ENCODE measurements around the gene RSBN1L. TPM values are rescaled to one million over a fixed set of nuclear protein-coding genes. Genes with fewer than 3 reads are reported as not detected.

The RSBN1L gene
- total and polyA plus RNA-seq, 4 experiments from 2014 or later = 6.3 to 51.0 (median 26.3) TPM

DNA sequence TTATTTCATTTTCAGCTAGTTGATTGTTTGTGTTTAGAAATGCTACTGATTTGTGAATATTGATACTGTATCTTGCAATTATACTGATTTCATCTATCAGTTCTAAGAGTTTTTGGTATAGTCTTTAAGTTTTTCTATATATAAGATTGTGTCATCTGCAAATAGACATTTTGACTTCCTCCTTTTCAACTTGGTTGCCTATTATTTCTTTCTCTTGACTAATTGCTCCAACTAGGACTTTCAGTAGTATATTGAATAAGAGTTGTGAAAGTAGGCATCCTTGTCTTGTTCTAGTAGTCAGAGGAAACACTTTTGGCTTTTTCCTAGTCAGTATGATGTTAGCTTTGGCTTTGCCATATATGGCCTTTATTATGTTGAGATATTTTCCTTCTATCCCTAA is 122.8 kb downstream of the RSBN1L start:
- H3K9me3 Mint-ChIP-seq = peaks cover 3 to 63% (median 49%) of the 10 kb centered on the region in 8 donors
- H3K27me3 Mint-ChIP-seq = no peaks in the 10 kb centered on the region
- Histone ChIP-seq H3K27ac (ENCODE audit: low read depth, low read length) (no peak overlapping the region), H3K4me3 (ENCODE audit: low read length in 2 of 2) (no peak overlapping the region), H3K36me3 (ENCODE audit: insufficient read depth, low read length) (no peaks in the 10 kb centered on the region), H3K4me1 (ENCODE audit: insufficient read depth, low read length) (peaks cover 2% of the 10 kb centered on the region), H3K27me3 (ENCODE audit: insufficient read depth, low read length) (no peaks in the 10 kb centered on the region), H3K9me3 (ENCODE audit: control insufficient read depth in 1 of 2, low read length in 2 of 2) (peaks cover 0 to 27% of the 10 kb centered on the region in 2 donors)
- intact Hi-C loops (cut with micrococcal nuclease) = no loop called here
- H3K4me3 Mint-ChIP-seq = peak overlapping the region in 1 of 8 donors; percentile 2
- DNase-seq = no peak
- H3K36me3 Mint-ChIP-seq = peaks cover 67 to 75% of the 10 kb centered on the region in 2 donors
- H3K4me1 Mint-ChIP-seq = peaks cover 36 to 69% (median 52%) of the 10 kb centered on the region in 4 donors
- ChIA-PET CTCF (ENCODE audit: partially characterized antibody) (no interaction called here), POLR2A (ENCODE audit: partially characterized antibody) (no interaction called here)
- H3K27ac Mint-ChIP-seq = peak overlapping the region in 1 of 7 donors; percentile 54

DNA sequence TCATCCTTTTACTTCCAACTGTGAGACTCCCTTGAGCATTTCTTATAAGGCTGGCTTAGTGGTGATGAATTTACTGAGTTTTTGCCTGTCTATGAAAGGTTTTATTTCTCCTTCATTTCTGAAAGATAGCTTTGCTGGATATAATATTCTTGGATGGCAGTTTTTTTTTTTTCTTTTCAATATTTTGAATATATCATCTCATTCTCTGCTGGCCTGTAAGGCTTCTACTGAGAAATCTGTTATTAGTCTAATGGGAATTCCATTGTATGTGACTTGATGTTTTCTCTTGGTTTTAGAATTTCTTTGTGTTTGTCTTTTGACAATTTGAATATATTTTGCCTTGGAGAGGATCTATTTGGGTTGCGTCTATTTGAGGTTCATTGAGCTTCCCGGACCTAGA is 124.7 kb downstream of the RSBN1L start:
- peaks cover 0 to 27% of the 10 kb centered on the region in 2 donors for H3K9me3 ChIP-seq (ENCODE audit: control insufficient read depth in 1 of 2, low read length in 2 of 2)
- no peaks in the 10 kb centered on the region for H3K4me1 ChIP-seq (ENCODE audit: insufficient read depth, low read length)
- intact Hi-C loops (cut with micrococcal nuclease) = no loop called here
- no peaks in the 10 kb centered on the region for H3K36me3 ChIP-seq (ENCODE audit: insufficient read depth, low read length)
- Mint-ChIP-seq H3K4me1 (peaks cover 30 to 69% (median 49%) of the 10 kb centered on the region in 4 donors), H3K36me3 (peaks cover 70 to 86% of the 10 kb centered on the region in 2 donors), H3K4me3 (peak overlapping the region in 1 of 8 donors; percentile 20), H3K9me3 (peaks cover 3 to 73% (median 57%) of the 10 kb centered on the region in 8 donors), H3K27me3 (no peaks in the 10 kb centered on the region), H3K27ac (peak overlapping the region in 2 of 7 donors; percentile 3 to 53)
- no peak overlapping the region for H3K4me3 ChIP-seq (ENCODE audit: low read length in 2 of 2)
- no peak for DNase-seq
- CTCF ChIA-PET (ENCODE audit: partially characterized antibody) = no interaction called here
- H3K27me3 ChIP-seq (ENCODE audit: insufficient read depth, low read length) = no peaks in the 10 kb centered on the region
- POLR2A ChIA-PET (ENCODE audit: partially characterized antibody) = interaction anchor here (1.0 to 1.5 kb wide), 3 partner anchors 10 to 18 kb away, joined by 4 to 7 read pairs (median 6); no protein-coding TSS in a partner anchor
- H3K27ac ChIP-seq (ENCODE audit: low read depth, low read length) = no peak overlapping the region

DNA sequence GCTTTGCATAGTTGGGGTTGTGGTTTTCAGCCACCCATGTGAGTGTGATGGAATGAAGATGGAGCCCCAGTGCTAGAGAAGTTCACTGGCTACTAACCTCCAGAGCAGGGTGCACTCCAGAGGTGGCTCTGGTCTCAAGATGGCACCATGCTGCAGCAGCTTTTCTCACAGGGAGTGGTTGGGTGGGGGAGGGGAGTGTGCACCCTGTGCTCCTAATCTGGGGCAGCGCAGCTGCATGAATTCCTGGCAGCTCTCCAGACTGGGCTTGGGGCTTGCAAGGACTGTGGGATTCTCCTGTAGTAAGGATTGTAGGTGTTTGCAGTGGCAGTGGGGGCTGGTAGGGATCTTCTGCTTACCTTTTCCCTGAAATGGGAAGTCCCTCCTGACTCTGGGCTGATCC is 126.0 kb downstream of the RSBN1L start:
- ChIA-PET CTCF (ENCODE audit: partially characterized antibody) (no interaction called here), POLR2A (ENCODE audit: partially characterized antibody) (interaction anchor here (1.0 to 1.5 kb wide), 3 partner anchors 11 to 21 kb away, joined by 3 to 7 read pairs (median 4); no protein-coding TSS in a partner anchor)
- Mint-ChIP-seq H3K36me3 (peaks cover 64 to 82% of the 10 kb centered on the region in 2 donors), H3K27ac (peak overlapping the region in 1 of 7 donors; percentile 63), H3K27me3 (no peaks in the 10 kb centered on the region), H3K4me1 (peaks cover 32 to 70% (median 51%) of the 10 kb centered on the region in 4 donors), H3K4me3 (peak overlapping the region in 1 of 8 donors; percentile 13), H3K9me3 (peaks cover 6 to 72% (median 54%) of the 10 kb centered on the region in 8 donors)
- Histone ChIP-seq H3K27me3 (ENCODE audit: insufficient read depth, low read length) (no peaks in the 10 kb centered on the region), H3K9me3 (ENCODE audit: control insufficient read depth in 1 of 2, low read length in 2 of 2) (peaks cover 0 to 27% of the 10 kb centered on the region in 2 donors), H3K36me3 (ENCODE audit: insufficient read depth, low read length) (no peaks in the 10 kb centered on the region), H3K4me1 (ENCODE audit: insufficient read depth, low read length) (peaks cover 8% of the 10 kb centered on the region), H3K27ac (ENCODE audit: low read depth, low read length) (no peak overlapping the region), H3K4me3 (ENCODE audit: low read length in 2 of 2) (no peak overlapping the region)
- intact Hi-C loops (cut with micrococcal nuclease) = no loop called here
- DNase-seq = no peak

DNA sequence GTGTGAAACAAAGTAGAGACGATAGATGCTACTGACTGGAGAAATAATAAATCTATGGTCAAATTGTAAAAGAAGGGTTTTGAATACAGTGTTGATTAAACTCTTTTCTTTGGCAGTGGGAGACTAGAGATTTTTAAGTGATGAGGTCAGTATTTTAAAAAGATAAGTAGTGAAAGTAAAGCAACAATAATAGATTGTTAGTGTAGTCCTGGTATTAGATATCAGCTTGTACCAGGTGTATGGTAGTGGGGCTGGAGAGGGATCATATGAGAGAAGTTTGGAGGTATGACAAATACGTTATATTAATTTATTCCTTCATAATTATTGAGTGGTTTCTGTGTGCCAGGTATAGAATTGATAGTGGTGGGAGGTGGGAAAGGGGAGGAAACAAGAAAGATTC is 127.5 kb downstream of the RSBN1L start:
- intact Hi-C loops (cut with micrococcal nuclease) = no loop called here
- no peaks in the 10 kb centered on the region for H3K36me3 ChIP-seq (ENCODE audit: insufficient read depth, low read length)
- H3K27me3 ChIP-seq (ENCODE audit: insufficient read depth, low read length) = no peaks in the 10 kb centered on the region
- no peaks in the 10 kb centered on the region for H3K27me3 Mint-ChIP-seq
- no peak overlapping the region for H3K4me3 ChIP-seq (ENCODE audit: low read length in 2 of 2)
- ChIA-PET CTCF (ENCODE audit: partially characterized antibody) (interaction anchor here (0.7 to 1.4 kb wide), 4 partner anchors 10 to 25 kb away, joined by 3 to 4 read pairs (median 3); partner anchors contain the start of genes PHTF2 and TMEM60), POLR2A (ENCODE audit: partially characterized antibody) (interaction anchor here (0.7 kb wide), 1 partner anchor 25 kb away, joined by 4 read pairs; the partner anchor contains the start of genes PHTF2 and TMEM60)
- H3K9me3 Mint-ChIP-seq = peaks cover 3 to 62% (median 46%) of the 10 kb centered on the region in 8 donors
- H3K4me3 Mint-ChIP-seq = peak overlapping the region in 6 of 8 donors; percentile 11 to 60 (median 34)
- peaks cover 33 to 70% (median 51%) of the 10 kb centered on the region in 4 donors for H3K4me1 Mint-ChIP-seq
- peaks cover 22% of the 10 kb centered on the region for H3K4me1 ChIP-seq (ENCODE audit: insufficient read depth, low read length)
- H3K27ac Mint-ChIP-seq = peak overlapping the region in 4 of 7 donors; percentile 11 to 87 (median 56)
- no peak for DNase-seq
- H3K36me3 Mint-ChIP-seq = peaks cover 51 to 67% of the 10 kb centered on the region in 2 donors
- H3K27ac ChIP-seq (ENCODE audit: low read depth, low read length) = no peak overlapping the region
- H3K9me3 ChIP-seq (ENCODE audit: control insufficient read depth in 1 of 2, low read length in 2 of 2) = peaks cover 0 to 26% of the 10 kb centered on the region in 2 donors

DNA sequence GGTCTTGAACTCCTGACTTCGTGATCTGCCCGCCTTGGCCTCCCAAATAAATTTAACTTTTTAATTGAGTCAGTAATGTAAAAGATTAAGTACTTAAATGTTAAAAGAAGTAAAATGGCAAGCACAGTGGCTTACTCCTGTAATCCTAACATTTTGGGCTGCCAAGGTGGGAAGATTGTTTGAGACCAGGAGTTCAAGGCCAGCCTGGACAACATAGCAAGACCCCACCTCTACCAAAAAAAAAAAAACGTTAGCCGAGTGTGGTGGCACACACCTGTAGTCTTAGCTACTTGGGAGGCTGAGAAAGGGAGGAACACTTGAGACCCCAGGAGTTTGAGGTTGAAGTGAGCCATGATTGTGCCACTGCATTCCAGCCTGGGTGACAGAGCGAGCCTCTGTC is 128.4 kb downstream of the RSBN1L start:
- Histone ChIP-seq H3K9me3 (ENCODE audit: control insufficient read depth in 1 of 2, low read length in 2 of 2) (peaks cover 0 to 22% of the 10 kb centered on the region in 2 donors), H3K36me3 (ENCODE audit: insufficient read depth, low read length) (no peaks in the 10 kb centered on the region), H3K27me3 (ENCODE audit: insufficient read depth, low read length) (no peaks in the 10 kb centered on the region), H3K4me1 (ENCODE audit: insufficient read depth, low read length) (peaks cover 31% of the 10 kb centered on the region), H3K27ac (ENCODE audit: low read depth, low read length) (no peak overlapping the region), H3K4me3 (ENCODE audit: low read length in 2 of 2) (no peak overlapping the region)
- ChIA-PET POLR2A (ENCODE audit: partially characterized antibody) (no interaction called here), CTCF (ENCODE audit: partially characterized antibody) (interaction anchor here (0.7 to 1.4 kb wide), 2 partner anchors 21 to 26 kb away, joined by 3 read pairs; partner anchors contain the start of genes PHTF2 and TMEM60)
- Mint-ChIP-seq H3K36me3 (peaks cover 43 to 59% of the 10 kb centered on the region in 2 donors), H3K27ac (peak overlapping the region in 2 of 7 donors; percentile 8 to 15), H3K27me3 (no peaks in the 10 kb centered on the region), H3K4me3 (no peak overlapping the region), H3K9me3 (peaks cover 2 to 54% (median 39%) of the 10 kb centered on the region in 8 donors), H3K4me1 (peaks cover 30 to 69% (median 46%) of the 10 kb centered on the region in 4 donors)
- no peak for DNase-seq
- intact Hi-C loops (cut with micrococcal nuclease) = no loop called here

DNA sequence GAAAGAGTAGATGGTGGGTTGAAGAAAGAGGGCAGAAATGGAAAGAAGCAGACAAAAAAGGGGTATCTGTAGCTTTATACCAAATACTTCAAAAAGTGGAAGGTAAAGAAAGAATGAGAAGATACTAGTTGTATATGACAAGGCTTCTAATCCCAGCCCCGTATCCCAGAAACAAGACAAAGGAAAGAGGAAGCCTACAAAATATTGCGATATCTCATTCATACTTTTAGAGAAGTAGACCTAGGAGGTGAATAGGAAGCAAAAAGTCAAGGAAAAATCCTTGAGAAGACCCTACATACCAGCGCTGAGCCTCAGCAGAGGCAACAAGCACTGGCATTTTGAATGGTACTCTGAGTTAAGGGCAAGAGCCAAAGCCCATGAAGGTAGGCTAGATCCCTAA is 128.9 kb downstream of the RSBN1L start:
- intact Hi-C loops (cut with micrococcal nuclease) = no loop called here
- H3K27ac ChIP-seq (ENCODE audit: low read depth, low read length) = no peak overlapping the region
- CTCF ChIA-PET (ENCODE audit: partially characterized antibody) = no interaction called here

DNA sequence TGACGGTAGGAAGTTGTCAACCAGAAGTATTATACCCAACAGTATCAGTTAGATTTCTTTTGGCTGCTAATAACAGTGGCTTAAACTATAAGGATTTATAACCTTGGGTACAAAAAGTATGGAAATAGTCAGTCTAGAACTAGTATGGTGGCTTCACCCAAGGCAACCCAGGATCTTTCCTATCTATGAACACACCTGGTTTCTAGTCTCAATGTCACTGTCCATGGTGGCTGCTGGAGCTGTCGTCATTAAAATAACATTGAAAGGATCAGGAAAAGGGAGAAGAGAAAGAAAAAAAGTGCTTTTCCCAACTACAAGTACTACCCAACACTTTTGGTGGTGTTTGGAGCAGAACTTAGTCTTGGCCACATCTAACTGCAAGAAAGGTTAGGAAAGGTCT is 130.0 kb downstream of the RSBN1L start:
- H3K4me3 ChIP-seq (ENCODE audit: low read length in 2 of 2) = no peak overlapping the region

More for the DNA sequence above, 128.9 kb downstream of the RSBN1L start:
- Mint-ChIP-seq H3K4me1 (peaks cover 33 to 69% (median 47%) of the 10 kb centered on the region in 4 donors), H3K4me3 (no peak overlapping the region), H3K27ac (peak overlapping the region in 2 of 7 donors; percentile 8 to 15), H3K27me3 (no peaks in the 10 kb centered on the region), H3K9me3 (peaks cover 2 to 49% (median 34%) of the 10 kb centered on the region in 8 donors), H3K36me3 (peaks cover 41 to 54% of the 10 kb centered on the region in 2 donors)
- Histone ChIP-seq H3K27me3 (ENCODE audit: insufficient read depth, low read length) (no peaks in the 10 kb centered on the region), H3K36me3 (ENCODE audit: insufficient read depth, low read length) (no peaks in the 10 kb centered on the region), H3K9me3 (ENCODE audit: control insufficient read depth in 1 of 2, low read length in 2 of 2) (peaks cover 0 to 21% of the 10 kb centered on the region in 2 donors), H3K4me1 (ENCODE audit: insufficient read depth, low read length) (peaks cover 36% of the 10 kb centered on the region), H3K4me3 (ENCODE audit: low read length in 2 of 2) (no peak overlapping the region)
- POLR2A ChIA-PET (ENCODE audit: partially characterized antibody) = no interaction called here
- no peak for DNase-seq

More for the DNA sequence above, 130.0 kb downstream of the RSBN1L start:
- no peaks in the 10 kb centered on the region for H3K27me3 ChIP-seq (ENCODE audit: insufficient read depth, low read length)
- peaks cover 0 to 9% of the 10 kb centered on the region in 2 donors for H3K9me3 ChIP-seq (ENCODE audit: control insufficient read depth in 1 of 2, low read length in 2 of 2)
- H3K4me1 ChIP-seq (ENCODE audit: insufficient read depth, low read length) = peaks cover 47% of the 10 kb centered on the region
- Mint-ChIP-seq H3K9me3 (peaks cover 0 to 37% (median 23%) of the 10 kb centered on the region in 8 donors), H3K27ac (peak overlapping the region in 3 of 7 donors; percentile 25 to 74 (median 25)), H3K27me3 (no peaks in the 10 kb centered on the region), H3K4me1 (peaks cover 43 to 72% (median 55%) of the 10 kb centered on the region in 4 donors), H3K4me3 (peak overlapping the region in 1 of 8 donors; percentile 4), H3K36me3 (peaks cover 30 to 42% of the 10 kb centered on the region in 2 donors)
- intact Hi-C loops (cut with micrococcal nuclease) = no loop called here
- ChIA-PET POLR2A (ENCODE audit: partially characterized antibody) (interaction anchor here (1.7 kb wide), 1 partner anchor 10 kb away, joined by 4 read pairs; no protein-coding TSS in a partner anchor), CTCF (ENCODE audit: partially characterized antibody) (no interaction called here)
- no peaks in the 10 kb centered on the region for H3K36me3 ChIP-seq (ENCODE audit: insufficient read depth, low read length)
- H3K27ac ChIP-seq (ENCODE audit: low read depth, low read length) = no peak overlapping the region
- DNase-seq = no peak

Data from CD4-positive, alpha-beta memory T cell (primary cell).